GM12878 (cell line): ENCODE data around the gene PLXNC1. TPM values are rescaled to one million over a fixed set of nuclear protein-coding genes. Genes with fewer than 3 reads are reported as not detected.
A peak's percentile ranks its signal among the peaks of the same experiment; 100 is the strongest.

Experiments
- ATAC-seq: fragments of 200-7000 bp; cut with Tn5 transposase; 3 replicates; pipeline ENCODE4 v1.9.1; 2020; ENCODE audit warnings: mild to moderate bottlenecking, moderate library complexity
- BruUV-seq: library from RNA; stranded (reverse); fragments of 400-500 nt; replicated peaks from 2 replicates; lab custom pipeline; 2021; lab: Mats Ljungman, UMichigan
- CTCF ChIA-PET: fragments of 300-600 bp; sonication (Branson Sonifier 250); formaldehyde crosslinking; extraction: SDS; loops from one replicate; lab custom pipeline; 2021; ENCODE audit warnings: inconsistent platforms; lab: Yijun Ruan, JAX
- POLR2A ChIA-PET: fragments of 350-600 bp; formaldehyde crosslinking; extraction: SDS; loops from one replicate; lab custom pipeline; 2021; ENCODE audit warnings: inconsistent platforms; lab: Charles Lee
- RAD21 ChIA-PET: fragments of 300-600 bp; sonication (Branson Sonifier 250); formaldehyde crosslinking; loops from one replicate; lab custom pipeline; 2023; ENCODE audit warnings: antibody characterized with exemption; ENCODE audit not compliant: unreplicated experiment; lab: Charles Lee
- SMC1A ChIA-PET: fragments of 300-600 bp; sonication (Branson Sonifier 250); formaldehyde crosslinking; loops from one replicate; lab custom pipeline; 2023; ENCODE audit not compliant: unreplicated experiment, uncharacterized antibody; lab: Charles Lee
- DNase-seq: peaks from one replicate; pipeline ENCODE4 v3.0.0-alpha.2; 2011; ENCODE audit warnings: low read depth, low spot score
- FAIRE-seq: peaks from 3 replicates; lab custom pipeline; 2011; peaks lifted over from hg19 to GRCh38; lab: Jason Lieb, UNC
- H2AFZ ChIP-seq: 2 replicates; pipeline ENCODE4 v1.6.0; 2011; ENCODE audit warnings: low read depth, low read length, control low read depth; ENCODE audit not compliant: control insufficient read depth
- H3K27ac ChIP-seq: 2 replicates; pipeline ENCODE4 v1.5.1; 2011; ENCODE audit warnings: control low read depth; ENCODE audit not compliant: control insufficient read depth, insufficient read depth
- H3K27me3 ChIP-seq, 2 experiments: replicated peaks in 1 of 2; 2 replicates each; pipeline versions ENCODE4 v1.6.0 to v1.6.1; 2011; ENCODE audit warnings: low read length in 1 of 2; ENCODE audit not compliant: control insufficient read depth in 2 of 2, insufficient read depth in 2 of 2
- H3K36me3 ChIP-seq, 2 experiments: 2 replicates each; pipeline ENCODE4 v1.5.1; 2011; ENCODE audit warnings: low read length in 1 of 2; ENCODE audit not compliant: control insufficient read depth in 2 of 2, insufficient read depth in 2 of 2
- H3K4me1 ChIP-seq: 2 replicates; pipeline ENCODE4 v1.6.1; 2011; ENCODE audit warnings: mild to moderate bottlenecking, low read length, moderate library complexity, mixed read lengths; ENCODE audit not compliant: control insufficient read depth, insufficient read depth
- H3K4me2 ChIP-seq: 2 replicates; pipeline ENCODE4 v1.6.0; 2011; ENCODE audit warnings: control low read depth; ENCODE audit not compliant: control insufficient read depth, insufficient read depth
- H3K4me3 ChIP-seq: fragments of 200-600 bp; sonication (generic); 2 replicates; pipeline ENCODE4 v1.5.1; 2016
- H3K79me2 ChIP-seq: 2 replicates; pipeline ENCODE4 v1.6.0; 2011; ENCODE audit warnings: low read length; ENCODE audit not compliant: control insufficient read depth, insufficient read depth
- H3K9ac ChIP-seq: 2 replicates; pipeline ENCODE4 v1.8.0; 2011; ENCODE audit warnings: low read length, control low read depth, mixed read lengths; ENCODE audit not compliant: control insufficient read depth, insufficient read depth
- H3K9me3 ChIP-seq: replicated peaks from 3 replicates; pipeline ENCODE4 v1.5.1; 2011; ENCODE audit warnings: mild to moderate bottlenecking, low read length; ENCODE audit not compliant: control insufficient read depth, insufficient read depth
- H4K20me1 ChIP-seq: 2 replicates; pipeline ENCODE4 v1.6.0; 2011; ENCODE audit not compliant: control insufficient read depth, insufficient read depth
- ATF2 ChIP-seq: IDR thresholded peaks from 2 replicates; pipeline ENCODE4 v1.6.1; 2012; ENCODE audit warnings: low read length, inconsistent platforms
- BHLHE40 ChIP-seq, 2 experiments: fragments of 450-650 bp in 1 of 2; IDR thresholded peaks; 2 replicates each; pipeline ENCODE4 v1.6.1; 2011 to 2017; ENCODE audit warnings: low read depth in 2 of 2, borderline replicate concordance in 1 of 2, improper control_type of control experiment in 1 of 2, low read length in 1 of 2, mild to moderate bottlenecking in 1 of 2
- CBX3 ChIP-seq: fragments of 200-600 bp; sonication (generic); IDR thresholded peaks from 2 replicates; pipeline ENCODE4 v1.6.1; 2016; ENCODE audit warnings: low read depth, borderline replicate concordance
- DPF2 ChIP-seq: fragments of 450-650 bp; IDR thresholded peaks from 2 replicates; pipeline ENCODE4 v1.6.1; 2017; ENCODE audit warnings: mild to moderate bottlenecking
- E2F4 ChIP-seq: IDR thresholded peaks from 2 replicates; pipeline ENCODE4 v1.6.1; 2012; ENCODE audit warnings: low read depth, low read length, improper control_type of control experiment
- E4F1 ChIP-seq: fragments of 450-650 bp; IDR thresholded peaks from 2 replicates; pipeline ENCODE4 v1.6.1; 2018; ENCODE audit warnings: borderline replicate concordance, mild to moderate bottlenecking; ENCODE audit not compliant: partially characterized antibody
- EGR1 ChIP-seq, 2 experiments: IDR thresholded peaks; 1 replicate in 1 of 2; 2 replicates in 1 of 2; pipeline ENCODE4 v1.6.1; 2011 to 2012; ENCODE audit warnings: low read depth in 2 of 2, low read length in 2 of 2, borderline replicate concordance in 1 of 2, mild to moderate bottlenecking in 1 of 2, moderate library complexity in 1 of 2
- HDGF ChIP-seq: fragments of 450-650 bp; IDR thresholded peaks from 2 replicates; pipeline ENCODE4 v1.6.1; 2016; ENCODE audit warnings: antibody characterized with exemption
- KAT2A ChIP-seq: conservative IDR thresholded peaks from 2 replicates; pipeline ENCODE4 v1.6.1; 2011; ENCODE audit warnings: low read depth, low read length; ENCODE audit not compliant: control insufficient read depth
- NRF1 ChIP-seq: conservative IDR thresholded peaks from 2 replicates; pipeline ENCODE4 v1.6.1; 2011; ENCODE audit warnings: mild to moderate bottlenecking, low read depth, low read length, improper control_type of control experiment
- RELB ChIP-seq: fragments of 450-650 bp; IDR thresholded peaks from 2 replicates; pipeline ENCODE4 v1.6.1; 2017; ENCODE audit warnings: low read depth, mild to moderate bottlenecking, moderate library complexity
- RFX5 ChIP-seq: IDR thresholded peaks from 2 replicates; pipeline ENCODE4 v1.6.1; 2011; ENCODE audit warnings: low read depth, low read length, improper control_type of control experiment
- TAF1 ChIP-seq: IDR thresholded peaks from 2 replicates; pipeline ENCODE4 v1.6.1; 2011; ENCODE audit warnings: mild to moderate bottlenecking, low read depth, low read length, borderline replicate concordance
- YBX1 ChIP-seq: fragments of 450-650 bp; IDR thresholded peaks from 2 replicates; pipeline ENCODE4 v1.6.1; 2016; ENCODE audit warnings: antibody characterized with exemption
- ZNF24 ChIP-seq: fragments of 450-650 bp; IDR thresholded peaks from 2 replicates; pipeline ENCODE4 v1.6.1; 2017; ENCODE audit warnings: antibody characterized with exemption, mild to moderate bottlenecking
- WGBS: methylation state at CpG from one replicate; pipeline ENCODE4 v1.1.6; 2016; ENCODE audit warnings: low lambda C conversion rate; ENCODE audit not compliant: insufficient replicate concordance, insufficient coverage; ENCODE audit errors: missing lambda C conversion rate; 5-methylcytosine and 5-hydroxymethylcytosine counted together
- in situ Hi-C: fragments of 300-500 bp; cut with MboI; formaldehyde crosslinking; loops from 9 replicates; pipeline ENCODE4 v1.14.3; 2018; ENCODE audit warnings: mixed read lengths
- intact Hi-C: fragments of 100-400 bp; cut with micrococcal nuclease; formaldehyde crosslinking; loops from one replicate; pipeline ENCODE4 v1.14.2; 2022; ENCODE audit not compliant: unreplicated experiment
- polyA plus RNA-seq, 11 experiments: library from polyadenylated mRNA; depleted of rRNA in 4 of 11; unstranded in 6 of 11; stranded (reverse) in 5 of 11; fragments of >200 nt; fragmentation: Nextera tagmentation in 4 of 11; fragmentation: Illumina TruSeq in 1 of 11; extraction: Ambion mirVana in 4 of 11; extraction: Trizol in 1 of 11; gene quantifications; 1 replicate in 1 of 11; 2 replicates in 10 of 11; pipeline versions ENCODE4 v1.2.1 to v1.2.3, GENCODE V29; 2011 to 2016; ENCODE audit warnings: inconsistent platforms in 2 of 11, missing spikeins in 2 of 11, low read depth in 1 of 11
- total RNA-seq, 4 experiments: library from RNA; depleted of rRNA in 3 of 4; stranded (reverse); fragments of >200 nt in 3 of 4; fragmentation: Illumina TruSeq in 1 of 4; extraction: Trizol in 1 of 4; gene quantifications; 2 replicates each; pipeline versions ENCODE4 v1.2.1 to v1.2.3, GENCODE V29; 2013 to 2021

The PLXNC1 gene
- total and polyA plus RNA-seq, 10 of the 15 experiments (the other 5 are each of a cell fraction or from before 2014, with no cell fraction given), result 5.2 to 41.2 (median 24.6) TPM

GRCh38 chr12:94239332-94239993, 91.1 kb downstream of the PLXNC1 start (continued):
- TF ChIP-seq RELB (no peak), E4F1 (no peak), ZNF24 (no peak), CBX3 (no peak), BHLHE40 (IDR thresholded peaks at IDR 0.05; ENCODE audit: borderline replicate concordance in 1 of 2, low read depth in 2 of 2, low read length in 1 of 2) (no peak), RFX5 (no peak)
- TF ChIP-seq, all 136 proteins: peak for 0

DNA sequence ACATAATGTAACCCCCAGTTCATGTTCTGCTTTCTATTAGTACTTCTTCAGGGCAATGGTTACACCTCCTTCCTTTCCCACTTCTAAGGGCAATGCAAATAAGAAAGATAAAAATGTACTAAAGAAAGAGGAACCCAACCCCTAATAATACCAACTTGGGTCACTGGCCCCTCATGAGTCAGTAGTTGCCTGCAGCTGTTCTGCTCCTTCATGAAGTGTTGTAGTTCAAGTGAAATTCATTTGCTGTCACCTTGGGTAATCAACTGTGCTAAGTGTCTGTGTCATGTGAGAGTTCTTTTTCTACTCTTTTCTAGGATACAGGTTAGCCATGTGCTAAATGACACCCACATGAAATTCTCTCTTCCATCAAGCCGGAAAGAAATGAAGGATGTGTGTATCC, 91.8 kb downstream of the PLXNC1 start:
- ChIA-PET SMC1A (interaction anchor here (0.6 to 8.3 kb wide), 17 partner anchors 10 to 88 kb away, joined by 3 to 104 read pairs (median 5); no protein-coding TSS in a partner anchor), POLR2A (interaction anchor here (1.7 to 4.3 kb wide), 2 partner anchors 23 to 33 kb away, joined by 5 to 33 read pairs; no protein-coding TSS in a partner anchor), RAD21 (interaction anchor here (0.9 to 7.3 kb wide), 10 partner anchors 15 to 89 kb away, joined by 3 to 66 read pairs (median 4); no protein-coding TSS in a partner anchor), CTCF (interaction anchor here (1.1 to 2.4 kb wide), 4 partner anchors 23 to 91 kb away, joined by 4 to 10 read pairs (median 6); no protein-coding TSS in a partner anchor)
- intact Hi-C loops (no loop called here), in situ Hi-C loops (no loop called here)
- H3K79me2 ChIP-seq, result no peaks in the 10 kb centered on the region
- peak overlapping the region; percentile 11; the same call in 1 of the 2 replicates for H3K9ac ChIP-seq
- H4K20me1 ChIP-seq, result no peaks in the 10 kb centered on the region
- 0% methylated on average over 1 of the region's 1 CpG for WGBS
- FAIRE-seq, result peak; percentile 78
- peak overlapping the region; percentile 86 for H3K27ac ChIP-seq
- BruUV-seq, result TSS peak; percentile 40
- no peak overlapping the region for H3K4me3 ChIP-seq
- no peaks in the 10 kb centered on the region for H3K27me3 ChIP-seq
- peak overlapping the region; percentile 72 for H3K4me2 ChIP-seq
- no peaks in the 10 kb centered on the region for H3K9me3 ChIP-seq
- H3K36me3 ChIP-seq, result peaks cover 0 to 21% of the 10 kb centered on the region in 2 experiments
- peaks cover 32% of the 10 kb centered on the region for H3K4me1 ChIP-seq
- peak; percentile 88 for DNase-seq
- no peak overlapping the region for H2AFZ ChIP-seq
- peak; percentile 88 for ATAC-seq
- no peak for TF ChIP-seq E2F4
- no peak for TF ChIP-seq YBX1
- no peak for TF ChIP-seq NRF1
- TF ChIP-seq ATF2, result peak; percentile 74
- TF ChIP-seq HDGF, result no peak
- TF ChIP-seq DPF2, result peak; percentile 71
- TF ChIP-seq TAF1, result no peak
- TF ChIP-seq EGR1 (IDR thresholded peaks at IDR 0.05; ENCODE audit: borderline replicate concordance in 1 of 2, low read depth in 2 of 2, low read length in 2 of 2), result no peak
- no peak for TF ChIP-seq KAT2A
